ENCODE results near the gene NFAT5. TPM values are rescaled to one million over a fixed set of nuclear protein-coding genes. Genes with fewer than 3 reads are reported as not detected.

Gene NFAT5
- total and polyA plus RNA-seq, 3 donors from 2014 or later: 20.5 to 101 (median 72.4) TPM

GRCh38 chr16:69595127-69596036, 29.6 kb downstream of the NFAT5 start:
- Histone ChIP-seq H3K36me3 (ENCODE audit: low read depth, missing control alignments) (no peaks in the 10 kb centered on the region), H3K4me3 (no peak overlapping the region), H3K9me3 (no peaks in the 10 kb centered on the region), H3K27me3 (no peaks in the 10 kb centered on the region), H3K27ac (no peak overlapping the region), H3K4me1 (no peaks in the 10 kb centered on the region)
- whole genome bisulfite sequencing, 2 donors: 86 to 87% methylated on average over 8 of the region's 8 CpGs
- TF ChIP-seq CTCF (IDR thresholded peaks at IDR 0.05) (no peak), POLR2A (IDR thresholded peaks at IDR 0.05) (no peak)
- intact Hi-C loops (cut with DNase I; ENCODE audit: low total_unique reads): no loop called here
- no peak for DNase-seq

GRCh38 chr16:69596801-69597200, 31.0 kb downstream of the NFAT5 start:
- no peak for TF ChIP-seq POLR2A (IDR thresholded peaks at IDR 0.05)
- TF ChIP-seq CTCF (IDR thresholded peaks at IDR 0.05): no peak
- intact Hi-C loops (cut with DNase I; ENCODE audit: low total_unique reads): no loop called here
- Histone ChIP-seq H3K4me3 (no peak overlapping the region), H3K4me1 (no peaks in the 10 kb centered on the region), H3K36me3 (ENCODE audit: low read depth, missing control alignments) (no peaks in the 10 kb centered on the region), H3K9me3 (no peaks in the 10 kb centered on the region), H3K27me3 (no peaks in the 10 kb centered on the region), H3K27ac (no peak overlapping the region)
- no peak for DNase-seq

GRCh38 chr16:69598045-69598444, 32.3 kb downstream of the NFAT5 start:
- Histone ChIP-seq H3K9me3 (no peaks in the 10 kb centered on the region), H3K4me3 (no peak overlapping the region), H3K36me3 (ENCODE audit: low read depth, missing control alignments) (no peaks in the 10 kb centered on the region), H3K27me3 (no peaks in the 10 kb centered on the region), H3K27ac (no peak overlapping the region), H3K4me1 (no peaks in the 10 kb centered on the region)
- TF ChIP-seq POLR2A (IDR thresholded peaks at IDR 0.05) (no peak), CTCF (IDR thresholded peaks at IDR 0.05) (no peak)
- no peak for DNase-seq
- intact Hi-C loops (cut with DNase I; ENCODE audit: low total_unique reads): no loop called here
- 93 to 97% methylated on average over 5 of the region's 5 CpGs for WGBS, 2 donors

- TF ChIP-seq POLR2A (IDR thresholded peaks at IDR 0.05) (no peak), CTCF (IDR thresholded peaks at IDR 0.05) (no peak)
- Histone ChIP-seq H3K27me3 (no peaks in the 10 kb centered on the region), H3K36me3 (ENCODE audit: low read depth, missing control alignments) (no peaks in the 10 kb centered on the region), H3K4me3 (no peak overlapping the region), H3K4me1 (no peaks in the 10 kb centered on the region), H3K9me3 (no peaks in the 10 kb centered on the region), H3K27ac (no peak overlapping the region)
- WGBS, 2 donors: 79 to 82% methylated on average over 1 of the region's 1 CpG
- DNase-seq: no peak
- intact Hi-C loops (cut with DNase I; ENCODE audit: low total_unique reads): no loop called here
Measured at GRCh38 chr16:69599731-69600130, 34.0 kb downstream of the NFAT5 start.

- intact Hi-C loops (cut with DNase I; ENCODE audit: low total_unique reads): no loop called here
- Histone ChIP-seq H3K27me3 (no peaks in the 10 kb centered on the region), H3K4me3 (no peak overlapping the region), H3K9me3 (no peaks in the 10 kb centered on the region), H3K4me1 (no peaks in the 10 kb centered on the region), H3K36me3 (ENCODE audit: low read depth, missing control alignments) (no peaks in the 10 kb centered on the region), H3K27ac (no peak overlapping the region)
- no peak for DNase-seq
- no peak for TF ChIP-seq CTCF (IDR thresholded peaks at IDR 0.05)
- TF ChIP-seq POLR2A (IDR thresholded peaks at IDR 0.05): no peak
Measured at GRCh38 chr16:69600202-69600601, 34.4 kb downstream of the NFAT5 start.

Measured in testis (tissue), 3 donors.